KMS-11 (cell line): ENCODE data around the gene KLHL25.

ENCODE experiments used
- H2AFZ ChIP-seq: fragments of 200-600 bp; sonication (generic); 2 replicates; pipeline ENCODE4 v1.6.1; 2016; ENCODE audit warnings: antibody characterized with exemption, mixed run types, low read depth
- H3K27ac ChIP-seq: fragments of 200-600 bp; sonication (generic); 2 replicates; pipeline ENCODE4 v1.6.1; 2016; ENCODE audit warnings: mild to moderate bottlenecking, mixed run types
- H3K27me3 ChIP-seq: fragments of 200-600 bp; sonication (generic); 2 replicates; pipeline ENCODE4 v1.6.1; 2017; ENCODE audit warnings: mild to moderate bottlenecking, low read depth, mixed run types, moderate library complexity; ENCODE audit not compliant: insufficient read depth
- H3K36me3 ChIP-seq: fragments of 200-600 bp; sonication (generic); 2 replicates; pipeline ENCODE4 v1.6.1; 2017; ENCODE audit warnings: mild to moderate bottlenecking, mixed run types; ENCODE audit not compliant: insufficient read depth
- H3K4me1 ChIP-seq: fragments of 200-600 bp; sonication (generic); 2 replicates; pipeline ENCODE4 v1.6.1; 2016; ENCODE audit warnings: mild to moderate bottlenecking, low read depth, mixed run types; ENCODE audit not compliant: poor library complexity, severe bottlenecking
- H3K4me2 ChIP-seq: fragments of 200-600 bp; sonication (generic); 2 replicates; pipeline ENCODE4 v1.7.0; 2016; ENCODE audit warnings: mild to moderate bottlenecking, mixed run types
- H3K4me3 ChIP-seq: fragments of 200-600 bp; sonication (generic); IDR thresholded peaks from 2 replicates; pipeline ENCODE4 v1.6.1; 2017; ENCODE audit warnings: low read depth, low read length, mixed read lengths; ENCODE audit not compliant: insufficient read depth
- H3K79me2 ChIP-seq: fragments of 200-600 bp; sonication (generic); 2 replicates; pipeline ENCODE4 v1.6.1; 2016; ENCODE audit warnings: low read depth, mixed run types; ENCODE audit not compliant: insufficient read depth
- H3K9ac ChIP-seq: fragments of 200-600 bp; sonication (generic); 2 replicates; pipeline ENCODE4 v1.6.1; 2016; ENCODE audit warnings: mild to moderate bottlenecking, mixed run types
- H4K20me1 ChIP-seq: fragments of 200-600 bp; sonication (generic); 2 replicates; pipeline ENCODE4 v1.6.1; 2016; ENCODE audit warnings: mild to moderate bottlenecking, mixed run types; ENCODE audit not compliant: insufficient read depth
- CTCF ChIP-seq: fragments of 200-600 bp; sonication (generic); conservative IDR thresholded peaks from 2 replicates; pipeline ENCODE4 v1.6.1; 2017; ENCODE audit warnings: low read depth, mild to moderate bottlenecking, antibody characterized with exemption, low read length, moderate library complexity, mixed read lengths

Gene KLHL25

GRCh38 chr15:85758655-85758978, 36.1 kb downstream of the KLHL25 start:
- Histone ChIP-seq H3K4me2 (no peak overlapping the region), H3K4me3 (no peak overlapping the region), H3K36me3 (no peaks in the 10 kb centered on the region), H4K20me1 (no peaks in the 10 kb centered on the region), H3K27me3 (no peaks in the 10 kb centered on the region), H3K9ac (no peak overlapping the region), H3K27ac (no peak overlapping the region), H2AFZ (no peak overlapping the region), H3K4me1 (no peaks in the 10 kb centered on the region), H3K79me2 (no peaks in the 10 kb centered on the region)
- TF ChIP-seq CTCF = no peak

GRCh38 chr15:85757939-85758654, 36.6 kb downstream of the KLHL25 start:
- H2AFZ ChIP-seq = no peak overlapping the region
- H4K20me1 ChIP-seq = no peaks in the 10 kb centered on the region
- H3K27me3 ChIP-seq = no peaks in the 10 kb centered on the region
- no peak overlapping the region for H3K27ac ChIP-seq
- H3K4me2 ChIP-seq = no peak overlapping the region
- no peak for TF ChIP-seq CTCF
- H3K79me2 ChIP-seq = no peaks in the 10 kb centered on the region
- no peak overlapping the region for H3K9ac ChIP-seq
- H3K4me3 ChIP-seq = no peak overlapping the region
- H3K4me1 ChIP-seq = no peaks in the 10 kb centered on the region
- no peaks in the 10 kb centered on the region for H3K36me3 ChIP-seq

- no peak overlapping the region for H3K4me2 ChIP-seq
- no peaks in the 10 kb centered on the region for H3K36me3 ChIP-seq
- H4K20me1 ChIP-seq = no peaks in the 10 kb centered on the region
- no peaks in the 10 kb centered on the region for H3K27me3 ChIP-seq
- H3K4me1 ChIP-seq = no peaks in the 10 kb centered on the region
- no peak for TF ChIP-seq CTCF
- no peak overlapping the region for H3K9ac ChIP-seq
- H3K4me3 ChIP-seq = no peak overlapping the region
- H3K79me2 ChIP-seq = no peaks in the 10 kb centered on the region
- no peak overlapping the region for H3K27ac ChIP-seq
- no peak overlapping the region for H2AFZ ChIP-seq
These were observed 37.4 kb downstream of the KLHL25 start for GRCh38 chr15:85757073-85757938.

- Histone ChIP-seq H3K4me3 (no peak overlapping the region), H3K27me3 (no peaks in the 10 kb centered on the region), H3K4me2 (no peak overlapping the region), H3K79me2 (no peaks in the 10 kb centered on the region), H3K4me1 (no peaks in the 10 kb centered on the region), H3K36me3 (no peaks in the 10 kb centered on the region), H3K9ac (no peak overlapping the region), H4K20me1 (no peaks in the 10 kb centered on the region), H2AFZ (no peak overlapping the region), H3K27ac (no peak overlapping the region)
- no peak for TF ChIP-seq CTCF
These were observed 38.2 kb downstream of the KLHL25 start for GRCh38 chr15:85756411-85757072.
